ENCODE results near the gene MKNK1. TPM values are rescaled to one million over a fixed set of nuclear protein-coding genes. Genes with fewer than 3 reads are reported as not detected.

MKNK1 gene
- total RNA-seq, 1 donor from 2014 or later: 58.4 TPM

GRCh38 chr1:46554597-46555381 is 49.3 kb downstream of the MKNK1 start:
- Mint-ChIP-seq H3K27me3 (ENCODE audit: unreplicated experiment) (peaks cover 17% of the 10 kb centered on the region), H3K4me1 (ENCODE audit: low read depth, unreplicated experiment) (peaks cover 39% of the 10 kb centered on the region), H3K27ac (ENCODE audit: unreplicated experiment) (no peak overlapping the region), H3K9me3 (ENCODE audit: unreplicated experiment) (peaks cover 9% of the 10 kb centered on the region), H3K4me3 (ENCODE audit: unreplicated experiment) (no peak overlapping the region), H3K36me3 (ENCODE audit: unreplicated experiment) (no peaks in the 10 kb centered on the region)
- no peak for TF ChIP-seq CTCF (IDR thresholded peaks at IDR 0.05; ENCODE audit: partially characterized antibody, unreplicated experiment)
- no peak for DNase-seq

- peaks cover 11% of the 10 kb centered on the region for H3K9me3 Mint-ChIP-seq (ENCODE audit: unreplicated experiment)
Measured at GRCh38 chr1:46554236-46554596, 49.9 kb downstream of the MKNK1 start.

GRCh38 chr1:46553506-46553905 is 50.6 kb downstream of the MKNK1 start:
- DNase-seq: no peak

More at GRCh38 chr1:46554236-46554596, 49.9 kb downstream of the MKNK1 start:
- Mint-ChIP-seq H3K36me3 (ENCODE audit: unreplicated experiment) (no peaks in the 10 kb centered on the region), H3K27ac (ENCODE audit: unreplicated experiment) (no peak overlapping the region), H3K27me3 (ENCODE audit: unreplicated experiment) (peaks cover 18% of the 10 kb centered on the region), H3K4me3 (ENCODE audit: unreplicated experiment) (no peak overlapping the region), H3K4me1 (ENCODE audit: low read depth, unreplicated experiment) (peaks cover 43% of the 10 kb centered on the region)
- DNase-seq: no peak
- no peak for TF ChIP-seq CTCF (IDR thresholded peaks at IDR 0.05; ENCODE audit: partially characterized antibody, unreplicated experiment)

GRCh38 chr1:46552357-46553237 is 51.5 kb downstream of the MKNK1 start:
- H3K36me3 Mint-ChIP-seq (ENCODE audit: unreplicated experiment): no peaks in the 10 kb centered on the region
- peak overlapping the region; percentile 28 for H3K27ac Mint-ChIP-seq (ENCODE audit: unreplicated experiment)
- no peak for DNase-seq
- H3K27me3 Mint-ChIP-seq (ENCODE audit: unreplicated experiment): peaks cover 11% of the 10 kb centered on the region
- TF ChIP-seq CTCF (IDR thresholded peaks at IDR 0.05; ENCODE audit: partially characterized antibody, unreplicated experiment): no peak
- H3K4me1 Mint-ChIP-seq (ENCODE audit: low read depth, unreplicated experiment): peaks cover 28% of the 10 kb centered on the region
- H3K9me3 Mint-ChIP-seq (ENCODE audit: unreplicated experiment): peaks cover 7% of the 10 kb centered on the region
- H3K4me3 Mint-ChIP-seq (ENCODE audit: unreplicated experiment): no peak overlapping the region

More at GRCh38 chr1:46553506-46553905, 50.6 kb downstream of the MKNK1 start:
- peaks cover 11% of the 10 kb centered on the region for H3K9me3 Mint-ChIP-seq (ENCODE audit: unreplicated experiment)
- H3K27me3 Mint-ChIP-seq (ENCODE audit: unreplicated experiment): peaks cover 16% of the 10 kb centered on the region
- no peak overlapping the region for H3K4me3 Mint-ChIP-seq (ENCODE audit: unreplicated experiment)
- peaks cover 37% of the 10 kb centered on the region for H3K4me1 Mint-ChIP-seq (ENCODE audit: low read depth, unreplicated experiment)
- no peak overlapping the region for H3K27ac Mint-ChIP-seq (ENCODE audit: unreplicated experiment)
- no peak for TF ChIP-seq CTCF (IDR thresholded peaks at IDR 0.05; ENCODE audit: partially characterized antibody, unreplicated experiment)
- no peaks in the 10 kb centered on the region for H3K36me3 Mint-ChIP-seq (ENCODE audit: unreplicated experiment)
